ENCODE results near the gene ADCY5.

ADCY5 gene

GRCh38 chr3:123419181-123419849 lies 29.6 kb downstream of the ADCY5 start:
- no peak for TF ChIP-seq CTCF (IDR thresholded peaks at IDR 0.05; ENCODE audit: low read depth, low read length, missing control alignments)
- no peak overlapping the region for H3K4me3 ChIP-seq (replicated peaks; ENCODE audit: low read depth, low read length)
- DNase-seq (ENCODE audit: extremely low read depth, low read depth) = no peak

- no peak for TF ChIP-seq CTCF (IDR thresholded peaks at IDR 0.05; ENCODE audit: low read depth, low read length, missing control alignments)
- H3K4me3 ChIP-seq (replicated peaks; ENCODE audit: low read depth, low read length) = no peak overlapping the region
- no peak for DNase-seq (ENCODE audit: extremely low read depth, low read depth)
Observed at GRCh38 chr3:123416647-123417046, 32.2 kb downstream of the ADCY5 start.

GRCh38 chr3:123416173-123416572 lies 32.7 kb downstream of the ADCY5 start:
- DNase-seq (ENCODE audit: extremely low read depth, low read depth) = no peak
- no peak overlapping the region for H3K4me3 ChIP-seq (replicated peaks; ENCODE audit: low read depth, low read length)
- TF ChIP-seq CTCF (IDR thresholded peaks at IDR 0.05; ENCODE audit: low read depth, low read length, missing control alignments) = no peak

GRCh38 chr3:123414973-123415775 lies 33.7 kb downstream of the ADCY5 start:
- no peak for DNase-seq (ENCODE audit: extremely low read depth, low read depth)
- H3K4me3 ChIP-seq (replicated peaks; ENCODE audit: low read depth, low read length) = no peak overlapping the region
- no peak for TF ChIP-seq CTCF (IDR thresholded peaks at IDR 0.05; ENCODE audit: low read depth, low read length, missing control alignments)

GRCh38 chr3:123412811-123413604 lies 35.9 kb downstream of the ADCY5 start:
- H3K4me3 ChIP-seq (replicated peaks; ENCODE audit: low read depth, low read length) = no peak overlapping the region
- no peak for TF ChIP-seq CTCF (IDR thresholded peaks at IDR 0.05; ENCODE audit: low read depth, low read length, missing control alignments)
- no peak for DNase-seq (ENCODE audit: extremely low read depth, low read depth)

- H3K4me3 ChIP-seq (replicated peaks; ENCODE audit: low read depth, low read length) = no peak overlapping the region
- peak; percentile 26 for TF ChIP-seq CTCF (IDR thresholded peaks at IDR 0.05; ENCODE audit: low read depth, low read length, missing control alignments)
- no peak for DNase-seq (ENCODE audit: extremely low read depth, low read depth)
Observed at GRCh38 chr3:123412076-123412475, 36.8 kb downstream of the ADCY5 start.
